ENCODE results near the gene SMIM3.

SMIM3 gene

DNA sequence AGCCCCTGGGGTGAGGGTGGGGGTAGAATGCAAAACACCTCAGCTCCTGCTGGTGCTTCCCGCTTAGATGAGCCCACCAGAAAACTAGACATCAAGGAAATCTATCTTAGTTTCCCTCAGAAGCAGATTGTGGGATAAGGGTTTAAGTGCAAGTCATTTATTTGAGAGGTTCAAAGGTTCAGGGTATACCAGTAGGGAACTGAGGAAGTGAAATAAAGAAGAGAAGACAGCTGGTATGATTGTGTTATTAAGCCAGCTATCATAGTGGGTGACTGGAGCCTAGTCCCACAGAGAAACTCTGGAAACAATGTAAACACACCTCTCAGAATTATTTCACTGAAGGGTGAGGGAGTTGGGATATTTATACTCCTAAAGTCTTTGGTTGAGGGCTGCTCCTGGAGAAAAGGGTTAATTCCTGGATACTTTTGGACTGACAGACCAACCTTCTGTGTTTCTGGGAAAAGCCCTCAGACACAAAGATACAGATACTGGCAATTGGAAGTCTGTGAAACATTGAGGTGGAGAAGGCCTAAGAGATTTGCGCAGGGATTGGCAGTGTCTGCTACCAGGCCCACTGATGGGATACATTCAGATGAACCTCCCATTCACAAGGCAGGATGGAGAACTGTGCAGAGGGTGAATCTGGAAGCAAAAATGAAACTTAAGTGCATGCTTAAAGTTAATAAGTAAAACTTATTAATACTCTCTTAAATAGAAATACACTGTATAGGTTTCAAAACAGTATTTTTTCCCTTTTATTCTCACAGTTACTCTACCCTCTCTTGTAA is 13.4 kb upstream of the SMIM3 start:
- no peak for DNase-seq (ENCODE audit: low read depth in 1 of 2, low spot score in 1 of 2)

DNA sequence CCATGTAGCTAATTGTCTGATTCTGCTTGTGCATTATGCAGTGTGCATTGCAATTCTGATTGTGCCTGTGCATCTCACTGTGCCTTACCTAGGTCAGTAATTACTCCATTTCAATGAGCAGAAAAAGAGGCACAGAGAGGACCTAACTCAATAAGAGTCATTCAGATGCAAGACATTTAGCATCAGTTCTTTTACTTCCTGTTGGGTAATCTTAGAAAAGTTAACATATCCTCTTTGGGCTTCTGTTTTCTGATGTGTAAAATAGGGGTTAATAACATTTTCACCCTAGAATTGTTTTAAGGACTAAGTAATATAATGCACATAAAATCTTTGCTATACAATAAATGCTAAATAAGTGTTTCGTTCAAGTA is 12.8 kb upstream of the SMIM3 start:
- no peak for DNase-seq (ENCODE audit: low read depth in 1 of 2, low spot score in 1 of 2)

DNA sequence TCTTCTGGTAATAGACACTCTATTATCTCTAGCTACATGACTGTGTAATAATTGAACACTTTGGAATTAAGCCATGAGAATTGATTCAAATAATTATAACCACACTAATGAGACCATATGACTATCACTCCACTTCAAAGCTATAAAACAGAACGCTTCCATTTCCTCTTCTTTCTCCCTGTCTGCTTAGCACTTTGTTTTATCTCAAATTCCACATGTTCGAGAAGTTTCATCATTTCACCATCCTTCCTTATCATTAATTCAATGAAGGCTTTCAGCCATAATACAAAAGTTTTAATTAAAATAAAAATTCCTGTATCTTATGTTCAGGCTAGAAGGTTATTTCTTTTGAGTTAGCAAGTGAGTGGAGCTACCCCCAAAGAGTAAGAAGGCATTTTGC is 12.3 kb upstream of the SMIM3 start:
- no peak for DNase-seq (ENCODE audit: low read depth in 1 of 2, low spot score in 1 of 2)

DNA sequence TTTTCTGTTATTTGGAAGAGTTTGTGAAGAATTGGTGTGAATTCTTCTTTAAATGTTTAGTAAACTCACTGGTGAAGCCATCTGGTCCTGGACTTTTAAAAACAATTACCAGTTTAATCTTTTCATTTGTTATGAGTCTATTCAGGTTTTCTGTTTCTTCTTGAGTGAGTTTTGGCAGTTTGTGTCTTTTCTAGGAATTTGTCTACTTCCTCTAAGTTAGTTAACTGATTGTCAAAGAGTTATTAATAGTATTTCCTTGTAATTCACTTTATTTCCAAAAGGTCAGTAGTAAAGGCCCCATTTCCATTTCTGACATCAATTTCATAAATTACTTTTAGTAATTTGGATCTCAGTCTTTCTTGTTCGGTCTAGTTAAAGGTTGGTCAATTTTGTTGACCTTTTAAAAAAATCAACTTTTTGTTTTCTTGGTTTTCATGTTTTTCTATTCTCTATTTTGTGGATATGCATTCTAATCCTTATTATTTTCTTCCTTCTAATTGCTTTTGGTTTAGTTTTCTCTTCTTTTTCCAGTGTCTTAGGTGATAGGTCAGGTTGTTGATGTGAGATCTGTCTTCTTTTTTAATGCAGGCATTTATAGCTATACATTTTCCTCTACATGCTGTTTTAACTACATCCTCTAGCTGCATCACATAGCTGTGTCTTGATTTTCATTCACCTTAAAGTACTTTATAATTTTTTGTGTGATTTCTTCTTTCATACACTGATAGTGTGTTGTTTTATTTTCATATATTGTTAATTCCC is 7.3 kb upstream of the SMIM3 start:
- DNase-seq (ENCODE audit: low read depth in 1 of 2, low spot score in 1 of 2): no peak

DNA sequence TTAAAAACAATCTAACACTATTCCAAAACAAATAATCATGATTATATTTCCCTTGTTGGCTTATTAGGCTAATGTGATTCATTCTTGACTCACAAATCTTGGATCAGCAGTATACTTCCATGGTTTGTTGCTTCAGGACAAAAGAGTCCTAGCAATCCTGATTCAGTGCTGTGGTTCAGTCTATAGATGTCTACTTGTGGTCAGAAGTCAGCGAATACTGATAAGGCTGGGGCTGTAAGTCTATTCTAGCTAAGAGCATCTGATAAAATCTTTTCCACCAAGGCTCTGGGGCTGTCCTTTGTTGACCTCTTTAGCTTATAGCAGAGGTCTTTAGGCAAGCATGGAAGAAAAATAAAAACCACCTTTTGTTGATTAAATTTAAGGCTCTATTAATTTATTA is 4.4 kb upstream of the SMIM3 start:
- DNase-seq (ENCODE audit: low read depth in 1 of 2, low spot score in 1 of 2): no peak

DNA sequence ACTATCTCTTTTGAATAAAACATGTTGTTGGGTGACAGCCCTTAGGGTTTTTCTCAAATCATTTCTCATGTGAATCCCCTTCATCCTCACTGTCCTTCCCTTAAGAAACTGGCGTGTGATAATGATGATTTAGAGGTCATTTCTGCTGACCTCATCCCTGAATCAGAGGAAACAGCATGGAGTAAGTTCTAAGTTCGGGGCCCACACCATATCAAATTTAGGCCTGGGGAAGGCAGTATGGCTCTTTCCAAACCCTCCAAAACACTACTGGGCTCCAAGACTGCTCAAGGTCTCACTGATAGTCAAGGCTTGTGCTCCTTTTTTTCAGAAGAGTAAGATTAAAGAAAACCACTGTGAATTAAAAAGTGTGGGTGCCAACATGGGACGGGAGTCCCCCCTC is 872 bp upstream of the SMIM3 start:
- no peak for DNase-seq (ENCODE audit: low read depth in 1 of 2, low spot score in 1 of 2)

DNA sequence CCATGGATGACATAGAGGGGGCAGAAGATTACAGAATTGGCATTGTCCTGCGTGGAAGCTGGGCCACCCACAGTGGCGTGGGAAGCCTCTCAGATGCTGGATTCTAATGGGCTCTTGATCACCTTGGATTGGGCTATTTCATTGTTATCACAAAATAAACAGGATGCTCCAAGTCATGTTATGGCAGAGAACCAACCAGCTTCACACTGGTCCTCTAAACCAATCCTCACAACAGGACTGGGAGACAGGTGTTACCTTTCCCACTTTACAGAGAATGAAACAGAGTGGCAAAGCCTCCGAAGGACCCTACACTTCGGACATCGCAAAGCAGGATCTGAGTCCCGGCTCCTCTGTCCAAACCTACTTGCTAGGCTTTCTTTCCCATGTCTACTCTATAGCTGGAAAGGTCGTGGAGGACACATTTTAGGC is 455 bp upstream of the SMIM3 start:
- DNase-seq (ENCODE audit: low read depth in 1 of 2, low spot score in 1 of 2): no peak

DNA sequence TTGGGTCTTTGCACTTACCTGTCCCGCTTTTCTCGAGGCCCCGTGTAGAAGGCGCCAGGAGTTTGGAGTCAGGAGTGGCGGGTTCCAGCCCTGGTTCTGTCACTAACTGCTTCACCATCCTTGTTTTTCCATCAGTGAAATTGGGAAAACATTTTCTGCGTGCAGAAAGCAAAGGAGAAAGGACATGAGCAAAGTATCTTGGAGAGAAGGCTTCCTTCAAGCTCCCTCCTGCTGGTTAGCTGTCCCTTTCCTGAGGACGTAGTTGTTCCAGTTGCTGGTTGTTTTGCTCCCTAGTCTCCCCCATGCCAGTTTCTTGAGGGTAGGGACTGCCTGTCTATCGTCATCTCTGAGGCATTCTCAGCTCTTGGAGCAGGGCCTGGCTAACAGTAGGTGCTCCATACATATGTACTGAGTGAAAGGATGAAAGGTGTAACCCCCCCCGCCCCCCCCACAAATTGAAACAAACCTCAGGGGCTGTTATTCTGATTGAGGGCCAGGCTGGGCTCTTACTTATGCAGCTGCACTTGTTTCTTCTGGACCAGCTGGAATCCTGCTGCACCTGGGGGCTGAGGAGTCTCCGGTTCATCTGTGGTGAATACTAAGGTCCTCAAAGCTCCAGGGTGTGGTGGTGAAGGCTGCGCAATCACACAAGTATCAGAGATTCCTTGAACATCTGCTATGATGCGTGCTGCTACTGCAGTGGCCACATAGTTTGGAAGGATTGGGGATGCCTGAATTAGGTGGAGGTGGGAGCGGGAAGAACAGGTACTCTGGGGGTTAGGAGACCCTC is 1.0 kb downstream of the SMIM3 start:
- DNase-seq (ENCODE audit: low read depth in 1 of 2, low spot score in 1 of 2): no peak

DNA sequence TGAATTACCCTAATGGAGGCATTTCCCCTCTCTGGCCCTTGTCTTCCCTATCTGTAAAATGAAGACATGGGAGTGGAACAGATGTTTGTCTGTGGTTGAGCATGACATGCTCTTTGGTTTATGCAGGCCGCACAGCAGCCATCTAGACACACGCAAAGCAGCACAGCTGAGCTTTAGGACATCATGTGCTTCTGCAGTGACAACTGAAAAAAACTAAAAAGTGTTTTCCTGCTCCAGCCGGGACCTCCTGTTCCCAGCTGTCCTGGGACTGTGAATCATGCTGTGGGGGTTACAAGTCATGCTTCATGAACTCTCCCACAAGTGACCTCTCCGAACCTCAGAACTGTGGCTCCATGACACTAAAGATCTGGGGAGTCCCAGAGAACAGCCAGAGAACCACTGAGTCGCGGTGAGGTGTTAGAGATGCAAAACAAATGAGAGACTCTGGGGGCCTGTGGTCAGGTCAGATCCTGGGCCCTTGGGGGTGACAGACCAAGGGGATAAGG is 1.7 kb downstream of the SMIM3 start:
- no peak for DNase-seq (ENCODE audit: low read depth in 1 of 2, low spot score in 1 of 2)

DNA sequence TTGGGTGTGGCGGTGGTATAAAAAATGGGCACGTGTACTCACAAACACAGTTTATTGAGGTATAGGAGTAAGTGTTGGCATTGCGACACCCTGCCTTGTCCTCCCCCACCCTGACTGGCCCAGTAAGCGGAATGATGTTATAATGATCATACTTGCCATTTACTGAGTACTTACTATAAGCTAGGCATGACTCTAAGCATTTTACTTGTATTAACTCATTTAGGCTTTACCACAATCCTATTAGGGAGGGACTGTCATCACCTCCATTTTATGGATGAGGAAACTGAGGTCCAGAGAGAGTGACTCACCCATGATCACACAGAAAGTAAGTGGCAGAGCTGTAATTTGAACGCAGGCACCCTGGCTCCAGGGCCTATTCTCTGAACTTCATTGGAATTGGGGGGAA is 2.3 kb downstream of the SMIM3 start:
- no peak for DNase-seq (ENCODE audit: low read depth in 1 of 2, low spot score in 1 of 2)

DNA sequence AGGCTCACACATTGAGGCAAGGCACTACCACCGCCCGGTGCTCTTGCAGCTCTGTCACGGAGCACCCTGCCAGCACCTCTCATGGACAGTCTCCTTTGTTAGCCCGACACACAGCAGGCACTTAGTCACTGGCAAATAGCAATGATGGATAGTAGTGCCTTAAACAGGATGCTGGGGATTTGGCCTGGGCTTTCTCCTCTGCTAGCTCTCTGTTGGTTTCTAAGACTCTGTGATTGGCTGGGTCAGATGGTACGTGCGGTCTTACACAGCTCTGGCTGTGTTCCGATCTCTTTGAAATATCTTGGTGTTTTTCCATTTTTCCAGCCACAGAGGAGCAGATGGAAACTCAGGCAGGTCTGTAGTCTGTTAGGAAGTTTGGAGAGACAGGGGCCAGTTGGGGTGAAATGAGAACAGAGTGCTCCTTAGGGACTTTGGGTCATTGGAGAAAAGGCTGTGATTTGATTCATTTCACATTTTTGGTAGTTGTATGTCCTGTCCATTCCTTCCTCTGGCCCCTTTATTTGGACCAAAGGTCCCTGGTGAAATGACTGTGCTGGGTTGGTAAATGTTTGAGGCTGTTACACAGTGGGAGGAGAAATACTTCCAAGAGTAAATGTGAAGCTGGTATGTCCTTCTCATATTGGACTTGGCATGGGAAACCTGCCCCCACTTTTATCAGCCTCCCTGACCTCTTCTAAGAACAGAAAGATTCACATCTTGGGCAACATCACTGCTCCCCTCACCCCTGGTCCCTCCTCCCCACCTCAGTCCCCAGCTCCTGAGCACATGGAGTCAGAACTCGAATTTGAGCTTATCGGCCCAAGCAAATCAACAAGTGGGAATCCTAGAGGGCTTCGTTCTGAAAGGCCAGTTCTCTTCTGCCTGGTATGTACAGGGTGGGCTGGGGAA is 3.4 kb downstream of the SMIM3 start:
- no peak for DNase-seq (ENCODE audit: low read depth in 1 of 2, low spot score in 1 of 2)

DNA sequence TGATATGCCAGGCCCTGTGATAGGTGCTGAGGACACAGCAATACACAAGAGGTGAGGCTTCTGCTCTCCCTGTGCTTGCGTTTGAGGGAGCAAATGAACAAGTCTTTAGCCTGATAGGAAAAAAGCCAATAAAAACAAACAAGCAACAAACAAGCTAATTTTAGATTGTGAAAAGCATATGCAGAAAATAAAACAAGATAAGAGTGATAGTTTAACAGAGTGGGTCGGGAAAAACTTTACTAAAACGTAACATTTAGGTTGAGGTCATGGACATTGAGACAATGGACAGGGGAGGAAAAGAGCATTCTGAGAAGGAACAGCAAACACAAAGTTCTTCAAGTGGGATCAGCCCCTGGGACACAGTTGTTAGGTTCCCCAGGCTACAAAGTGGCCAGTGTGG is 4.3 kb downstream of the SMIM3 start:
- DNase-seq (ENCODE audit: low read depth in 1 of 2, low spot score in 1 of 2): no peak

DNA sequence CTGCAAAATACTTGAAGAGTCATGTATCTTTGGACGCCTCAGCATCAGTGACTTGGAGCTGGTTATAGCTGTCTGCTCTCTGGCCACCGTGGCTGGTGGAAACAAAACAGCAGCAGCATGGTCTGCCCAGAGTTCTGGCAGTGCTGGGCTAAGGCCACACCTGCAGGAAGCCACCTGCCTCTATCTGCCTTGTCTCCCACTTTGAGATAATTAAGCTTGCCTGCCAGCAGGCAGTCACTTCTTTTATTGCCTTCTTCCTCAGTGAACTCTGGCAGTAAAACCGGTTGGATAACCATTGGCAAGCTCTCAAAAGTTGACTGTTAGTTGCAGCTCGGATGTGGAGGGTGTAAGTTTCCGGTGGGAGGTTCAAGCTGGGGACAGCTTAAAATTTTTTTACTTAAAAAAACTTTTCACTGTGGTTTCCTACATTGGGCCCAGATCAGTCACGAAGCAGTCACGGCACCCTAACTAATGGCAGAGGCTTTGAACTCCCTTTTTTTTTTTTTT is 4.9 kb downstream of the SMIM3 start:
- peak; percentile 12 to 27 for DNase-seq (ENCODE audit: low read depth in 1 of 2, low spot score in 1 of 2)

DNA sequence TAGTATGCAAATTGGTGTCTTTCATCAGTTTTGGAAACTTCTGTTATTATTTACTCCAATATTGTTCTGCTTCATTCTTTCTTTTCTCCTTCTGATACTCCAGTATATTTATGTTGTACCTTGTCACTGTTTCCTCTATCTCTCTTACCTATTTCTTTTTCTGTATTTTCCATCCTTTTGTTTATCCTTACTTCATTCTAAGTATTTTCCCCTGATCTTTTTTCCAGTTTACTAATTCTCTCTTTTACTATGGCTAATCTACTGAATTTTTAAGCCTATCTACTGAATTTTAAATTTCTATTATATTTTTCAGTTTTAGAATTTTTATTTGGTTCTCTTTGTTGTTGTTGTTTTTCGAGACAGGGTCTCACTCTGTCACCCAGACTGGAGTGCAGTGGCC is 7.4 kb downstream of the SMIM3 start:
- no peak for DNase-seq (ENCODE audit: low read depth in 1 of 2, low spot score in 1 of 2)

DNA sequence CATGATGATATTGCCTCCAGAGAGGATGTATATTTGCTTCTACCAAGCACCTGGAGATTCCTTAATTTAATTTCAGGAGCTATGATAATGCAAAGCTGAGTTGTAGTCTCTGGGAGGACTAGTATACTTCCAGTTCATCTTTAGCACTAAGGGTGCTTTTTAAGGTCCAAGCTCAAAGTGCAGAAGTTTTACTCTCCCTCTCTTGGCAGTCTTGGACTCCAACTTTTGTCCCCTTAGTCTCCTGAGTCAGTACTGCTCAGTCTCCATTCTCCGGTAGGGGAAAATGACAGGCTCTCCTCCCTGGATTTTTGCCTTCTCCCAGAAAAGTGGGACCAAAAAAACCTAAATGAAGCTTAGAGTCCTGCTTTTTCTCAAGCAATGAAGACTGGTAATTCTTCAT is 8.3 kb downstream of the SMIM3 start:
- no peak for DNase-seq (ENCODE audit: low read depth in 1 of 2, low spot score in 1 of 2)

DNA sequence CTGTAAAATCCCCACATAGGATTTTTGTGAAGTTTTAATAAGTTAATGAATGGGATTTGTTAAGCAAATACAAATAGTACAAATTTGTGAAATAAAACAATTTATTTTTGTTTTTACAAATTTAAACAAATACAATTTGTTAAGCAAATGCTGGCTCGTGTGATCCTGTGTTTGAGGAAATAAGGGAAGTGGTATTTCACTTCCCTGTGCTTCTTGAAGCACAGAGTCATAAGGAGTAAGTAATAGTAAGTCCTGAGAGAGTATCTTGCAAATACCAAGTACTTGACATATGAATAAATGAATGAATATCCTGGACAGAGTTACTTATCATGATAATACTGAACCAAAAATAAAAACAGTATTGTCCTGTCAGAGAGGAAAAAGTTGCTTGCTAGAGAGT is 9.1 kb downstream of the SMIM3 start:
- DNase-seq (ENCODE audit: low read depth in 1 of 2, low spot score in 1 of 2): no peak

DNA sequence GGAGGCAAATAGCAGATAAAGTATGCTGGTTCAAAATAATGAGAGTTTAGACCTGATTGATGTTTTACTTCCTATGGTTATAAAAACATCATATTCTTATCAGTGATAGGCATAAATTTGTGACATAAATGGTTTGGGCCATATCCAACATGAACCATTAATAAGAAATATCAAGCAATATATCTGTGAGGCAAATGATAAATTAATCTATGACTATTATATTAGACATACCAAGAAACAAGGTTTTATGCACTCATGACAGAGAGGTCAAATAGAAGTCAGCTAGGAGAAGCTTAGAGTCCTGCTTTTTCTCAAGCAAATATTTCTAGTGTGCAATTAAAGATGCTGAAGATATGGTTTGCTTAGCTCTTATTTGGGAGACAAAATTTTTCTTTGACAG is 10.4 kb downstream of the SMIM3 start:
- DNase-seq (ENCODE audit: low read depth in 1 of 2, low spot score in 1 of 2): no peak

DNA sequence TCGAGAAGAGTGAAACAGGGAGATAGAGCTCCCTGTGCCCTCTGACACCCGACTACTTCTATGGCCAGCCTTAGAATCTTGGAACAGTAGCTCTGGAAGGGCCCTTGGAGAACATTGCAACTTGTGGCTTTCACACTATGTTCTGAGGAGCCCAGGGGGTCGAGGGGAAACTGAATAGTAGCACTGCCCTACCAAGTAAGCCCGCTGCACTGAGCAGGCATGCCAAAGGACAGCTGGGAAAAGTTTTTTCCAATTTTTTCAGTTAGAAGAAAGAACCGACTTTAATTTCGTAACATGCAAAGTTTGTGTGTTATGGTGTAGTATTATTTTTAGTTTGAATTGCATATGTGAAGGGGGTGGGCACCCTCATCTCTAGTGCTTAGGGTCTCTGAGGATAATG is 10.9 kb downstream of the SMIM3 start:
- no peak for DNase-seq (ENCODE audit: low read depth in 1 of 2, low spot score in 1 of 2)

DNA sequence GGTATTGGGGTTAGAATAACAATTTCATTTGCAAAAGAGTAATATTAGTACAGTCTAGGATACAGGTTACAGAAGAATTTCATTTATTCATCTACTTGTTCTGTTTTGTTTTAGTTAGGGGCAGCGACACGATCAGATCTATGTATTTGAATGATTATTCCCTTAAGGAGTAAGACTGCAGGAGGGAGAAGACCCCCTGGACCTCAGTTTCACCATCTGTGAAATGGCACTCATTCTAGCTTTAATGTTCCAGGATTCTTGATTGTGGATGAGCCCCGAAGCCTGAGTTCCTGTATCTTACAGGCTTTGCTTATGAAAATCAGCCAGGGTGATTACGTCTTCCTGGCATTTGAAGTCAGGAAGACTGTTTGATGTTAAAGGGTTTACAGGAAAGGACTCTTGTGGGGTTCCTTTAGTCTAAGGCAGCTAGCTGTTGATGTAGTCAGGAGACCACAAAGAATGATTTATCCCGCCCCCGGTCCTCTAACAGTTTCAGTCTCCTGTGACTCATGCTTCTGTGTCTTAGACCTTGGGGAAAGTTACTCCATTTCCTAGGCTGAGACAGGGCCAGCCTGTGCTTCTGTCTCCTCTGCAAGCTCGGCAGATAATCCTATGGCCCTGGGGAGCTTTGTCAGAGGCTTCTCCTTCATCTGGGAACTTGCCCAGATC is 11.5 kb downstream of the SMIM3 start:
- peak; percentile 22 to 23 for DNase-seq (ENCODE audit: low read depth in 1 of 2, low spot score in 1 of 2)

DNA sequence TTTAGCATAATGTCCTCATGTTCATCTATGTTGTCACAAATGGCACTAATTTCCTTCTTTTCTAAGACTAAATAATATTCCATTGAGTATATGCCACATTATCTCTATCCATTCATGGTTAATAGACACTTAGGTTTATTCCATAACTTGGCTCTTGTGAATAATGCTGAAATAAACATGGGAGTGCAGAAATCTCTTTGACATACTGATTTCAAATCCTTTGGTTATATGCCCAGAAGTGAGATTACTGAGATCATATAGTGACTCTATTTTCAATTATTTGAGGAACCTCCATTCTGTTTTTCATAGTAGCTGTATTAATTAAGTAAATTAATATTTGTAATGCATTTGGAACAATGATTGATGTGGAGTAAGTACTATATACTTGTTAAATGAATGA is 13.0 kb downstream of the SMIM3 start:
- DNase-seq (ENCODE audit: low read depth in 1 of 2, low spot score in 1 of 2): no peak

All from stimulated activated CD4-positive, alpha-beta T cell treated with anti-CD3 and anti-CD28 coated beads, Interleukin-15, amount 100 ng/mL, for 1 hour (primary cell).